Erythroblast (primary cell): Measurements from ENCODE around the gene JPT2.

Source experiments
- DNase-seq, 2 experiments: peaks; one replicate each; lab custom pipeline; 2025; lab: John Stamatoyannopoulos, UW
- GATA1 ChIP-seq: IDR thresholded peaks from 2 replicates; pipeline ENCODE4 v1.6.1; 2011; ENCODE audit warnings: low read depth, mild to moderate bottlenecking, control low read depth, low read length, moderate library complexity
- POLR2A ChIP-seq: IDR thresholded peaks from 2 replicates; pipeline ENCODE4 v1.6.1; 2011; ENCODE audit warnings: mild to moderate bottlenecking, low read length

JPT2 gene

DNA sequence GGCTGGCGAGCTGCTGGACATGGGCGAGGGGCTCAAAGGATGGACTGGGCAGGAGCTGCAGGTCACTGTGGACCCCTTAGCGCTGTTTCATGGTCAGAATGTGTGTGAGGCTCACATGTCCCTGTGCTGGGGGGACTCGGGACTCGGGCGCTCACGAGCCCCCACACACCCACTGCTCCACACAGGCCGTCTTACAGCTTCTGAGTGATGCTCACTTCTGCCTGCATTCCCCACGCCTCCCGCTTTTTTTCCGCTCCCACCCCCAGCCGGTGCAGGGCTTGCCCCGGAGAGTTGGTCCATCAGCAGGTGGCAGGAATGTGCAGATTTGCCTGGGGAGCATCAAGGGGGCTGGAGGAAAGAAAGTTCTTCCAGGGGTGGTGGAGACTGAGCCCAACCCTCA, 20.2 kb upstream of the JPT2 start:
- TF ChIP-seq GATA1 (no peak), POLR2A (no peak)
- DNase-seq = no peak

DNA sequence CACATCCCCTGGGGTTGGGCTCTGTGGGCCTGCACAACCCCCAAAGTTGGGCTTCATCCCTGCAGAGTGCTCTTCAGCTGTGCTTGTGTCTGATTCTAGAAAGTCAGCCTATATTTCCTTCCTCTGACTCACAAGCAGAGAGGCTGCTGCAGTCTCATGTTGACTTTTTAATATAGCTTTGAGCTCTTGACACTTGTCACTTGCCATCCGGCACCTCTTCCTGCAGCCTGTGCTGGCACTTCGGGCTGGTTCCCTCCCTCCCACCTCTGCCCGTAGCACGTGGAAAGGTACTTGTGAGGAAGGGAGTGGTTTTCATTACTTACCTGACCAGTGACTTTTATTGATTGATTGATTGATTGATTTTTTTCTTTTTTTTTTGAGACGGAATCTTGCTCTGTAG, 19.0 kb upstream of the JPT2 start:
- TF ChIP-seq POLR2A (no peak), GATA1 (no peak)
- DNase-seq = no peak

DNA sequence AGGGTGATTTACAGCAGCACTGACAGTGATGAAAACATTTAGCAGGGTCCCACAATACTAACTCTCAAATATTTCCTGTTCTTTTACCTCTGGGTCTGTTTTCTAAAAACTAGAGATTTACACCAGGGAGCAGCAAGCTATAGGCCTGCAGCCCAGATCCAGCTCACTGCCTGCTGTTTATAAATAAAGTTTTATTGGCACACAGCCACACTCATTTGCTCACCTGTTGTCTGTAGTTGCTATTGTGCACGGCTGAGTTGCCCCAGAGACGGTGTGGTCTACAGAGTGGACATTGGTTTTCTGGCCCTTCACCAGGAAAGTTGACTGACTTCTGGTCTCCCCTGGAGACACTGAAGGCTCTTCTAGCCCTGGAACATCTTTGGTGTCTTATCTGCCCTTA, 16.3 kb upstream of the JPT2 start:
- no peak for DNase-seq
- TF ChIP-seq GATA1 (no peak), POLR2A (no peak)

- TF ChIP-seq GATA1 (no peak), POLR2A (no peak)
- no peak for DNase-seq
Measured at GRCh38 chr16:1662543-1662942, 15.5 kb upstream of the JPT2 start.

DNA sequence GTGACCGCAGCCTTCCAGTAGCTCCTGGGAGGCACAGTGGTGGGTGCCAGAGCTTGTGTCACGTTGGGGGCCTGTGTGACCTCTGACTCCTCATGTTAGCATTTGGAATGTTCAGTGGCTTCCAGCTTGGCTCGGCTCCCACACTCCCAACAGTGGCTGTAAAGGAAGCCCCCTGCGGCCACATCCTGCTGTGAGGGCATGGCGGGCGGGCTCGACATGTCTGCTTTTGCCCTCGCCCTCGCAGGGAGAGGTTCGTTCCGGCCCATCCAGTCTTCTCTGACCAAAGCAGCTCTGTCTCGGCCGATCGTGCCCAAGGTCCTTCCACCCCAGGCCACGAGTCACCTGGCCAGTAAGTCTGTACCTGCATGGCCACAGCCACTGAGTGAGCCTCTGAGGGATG, 12.2 kb upstream of the JPT2 start:
- no peak for DNase-seq
- no peak for TF ChIP-seq GATA1
- TF ChIP-seq POLR2A = no peak

- TF ChIP-seq GATA1 (no peak), POLR2A (no peak)
- no peak for DNase-seq
Measured at GRCh38 chr16:1666316-1666715, 11.8 kb upstream of the JPT2 start.

DNA sequence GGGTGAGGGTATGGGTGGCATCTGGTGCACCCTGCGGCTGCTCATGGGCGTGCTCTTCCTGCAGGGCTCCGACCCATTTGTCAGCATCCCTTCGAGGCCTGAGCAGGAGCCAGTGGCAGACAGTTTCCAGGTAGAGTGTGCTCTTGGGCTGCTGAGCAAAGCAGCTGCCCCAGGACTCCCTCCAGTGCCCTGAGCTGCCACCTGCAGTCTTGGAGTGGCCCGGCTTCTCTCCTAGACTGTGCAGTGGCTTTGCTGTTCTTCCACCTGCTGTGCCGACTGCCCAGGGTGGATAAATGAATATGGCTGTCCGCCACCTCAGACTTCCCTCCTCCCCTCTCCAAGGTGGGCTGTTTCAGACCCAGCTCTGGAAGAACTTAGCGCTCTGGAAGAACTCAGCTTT, 10.8 kb upstream of the JPT2 start:
- TF ChIP-seq POLR2A (no peak), GATA1 (no peak)

DNA sequence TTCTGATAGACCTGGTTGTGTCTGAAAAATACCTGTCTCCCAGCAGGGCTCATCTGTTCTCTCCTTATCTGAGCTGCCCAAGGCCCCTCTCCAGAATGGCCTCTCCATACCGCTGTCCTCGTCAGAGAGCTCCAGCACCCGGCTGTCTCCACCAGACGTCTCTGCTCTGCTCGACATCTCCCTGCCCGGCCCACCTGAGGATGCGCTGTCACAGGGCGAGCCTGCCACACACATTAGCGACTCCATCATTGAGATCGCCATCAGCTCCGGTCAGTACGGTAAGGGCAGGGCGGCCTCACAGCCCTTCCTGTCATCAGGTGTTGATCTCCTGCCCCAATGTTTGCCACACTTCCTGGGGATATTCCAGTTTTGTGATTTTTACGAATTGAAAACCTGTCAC, 10.2 kb upstream of the JPT2 start:
- TF ChIP-seq GATA1 (no peak), POLR2A (no peak)
- DNase-seq = no peak

More for the DNA sequence above, 10.8 kb upstream of the JPT2 start:
- DNase-seq = no peak

- TF ChIP-seq POLR2A = no peak
- TF ChIP-seq GATA1 = no peak
- DNase-seq = no peak
Measured at GRCh38 chr16:1668612-1669319, 9.3 kb upstream of the JPT2 start.

DNA sequence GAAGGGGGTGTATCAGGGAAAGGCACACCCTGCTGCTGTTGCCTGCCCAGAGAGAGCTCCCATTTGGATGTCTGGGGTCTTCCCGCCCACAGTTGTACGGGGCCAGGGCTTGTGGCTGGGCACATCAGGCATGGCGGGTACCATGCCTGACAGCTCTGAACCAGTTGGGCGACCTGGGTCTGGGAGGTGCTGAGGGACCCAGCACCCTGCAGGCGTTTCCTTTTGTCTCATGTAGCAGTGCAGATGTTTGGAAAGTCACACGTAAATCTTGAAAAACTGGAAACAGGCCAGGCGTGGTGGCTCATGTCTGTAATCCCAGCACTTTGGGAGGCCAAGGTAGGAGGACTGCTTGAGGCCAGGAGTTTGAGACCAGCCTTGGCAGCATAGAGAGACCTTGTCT, 8.4 kb upstream of the JPT2 start:
- DNase-seq = no peak
- TF ChIP-seq POLR2A = no peak
- no peak for TF ChIP-seq GATA1

- TF ChIP-seq POLR2A = no peak
- no peak for TF ChIP-seq GATA1
- DNase-seq = no peak
Measured at GRCh38 chr16:1670371-1670770, 7.7 kb upstream of the JPT2 start.

DNA sequence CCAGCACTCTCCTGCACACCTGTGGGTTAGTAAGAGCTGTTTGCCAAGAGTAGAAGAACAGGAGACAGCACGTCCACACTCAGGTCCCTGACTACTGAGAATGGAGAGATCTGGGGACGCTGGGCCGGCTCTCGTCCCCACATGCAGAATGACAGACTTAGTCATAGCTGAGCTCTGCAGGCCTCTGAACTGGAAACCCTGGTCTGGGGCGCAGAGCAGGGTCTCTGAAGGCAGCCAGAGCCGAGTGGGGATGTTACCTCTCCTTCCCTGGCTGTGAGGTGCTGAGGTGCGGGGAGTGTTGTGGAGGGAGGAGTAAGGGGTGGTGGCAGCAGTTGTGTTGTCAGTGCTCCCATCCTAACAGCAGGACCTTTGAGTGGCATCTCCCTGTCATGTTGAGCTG, 7.2 kb upstream of the JPT2 start:
- TF ChIP-seq GATA1 (no peak), POLR2A (no peak)
- DNase-seq = no peak

DNA sequence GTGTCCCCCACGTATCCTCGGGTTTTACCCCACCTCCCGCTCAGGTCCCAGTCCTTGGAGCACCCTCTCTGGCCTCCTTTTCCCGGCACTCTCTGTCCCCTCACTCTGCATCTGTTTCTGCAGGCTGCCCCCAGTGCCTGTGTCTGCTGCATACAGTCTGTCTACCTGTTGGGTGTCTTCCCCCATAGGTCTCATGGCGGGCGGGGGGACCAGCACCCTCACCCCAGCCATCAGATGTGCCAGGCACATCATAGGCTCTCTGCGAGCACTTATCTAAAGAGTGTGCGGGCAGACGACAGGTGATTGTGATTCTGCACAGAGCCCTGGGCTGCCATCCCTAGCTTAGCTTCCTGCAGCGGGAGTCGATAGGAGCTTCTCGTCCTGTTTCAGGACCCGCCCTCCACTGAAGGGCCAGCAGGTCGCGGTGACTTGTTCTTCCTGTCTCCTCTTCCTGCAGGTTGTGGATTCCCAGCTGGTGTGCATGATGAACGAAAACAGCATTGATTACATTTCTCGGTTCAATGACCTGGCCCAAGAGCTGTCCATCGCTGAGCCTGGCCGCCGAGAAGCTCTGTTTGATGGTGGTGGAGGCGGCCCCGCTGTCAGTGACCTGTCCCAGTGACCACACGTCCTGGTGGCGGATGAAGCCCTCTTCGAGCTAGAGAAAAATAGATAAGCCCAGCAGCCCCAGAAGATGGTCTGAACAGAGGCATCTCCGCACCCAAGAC, 4.5 kb upstream of the JPT2 start:
- DNase-seq = no peak
- TF ChIP-seq POLR2A (no peak), GATA1 (no peak)

DNA sequence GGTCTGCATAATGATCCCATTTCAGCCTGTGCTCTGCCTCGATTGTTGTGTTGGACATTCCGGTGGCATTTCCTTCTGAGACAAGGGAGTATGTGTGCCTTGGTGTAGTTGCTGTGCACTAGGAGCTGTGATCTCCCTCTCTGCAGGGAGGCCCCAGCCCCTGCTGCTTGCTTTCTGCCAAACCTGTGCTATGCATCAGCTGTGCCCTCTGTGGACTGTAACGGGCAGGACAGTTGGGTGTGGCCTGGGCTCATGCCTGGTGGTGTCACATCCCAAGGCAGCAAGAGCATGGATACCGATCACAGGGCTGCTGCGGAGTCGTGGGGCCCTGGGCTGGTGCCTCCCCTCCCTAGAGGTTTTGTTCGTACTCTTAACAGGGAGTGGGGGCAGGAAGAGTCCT, 3.8 kb upstream of the JPT2 start:
- TF ChIP-seq POLR2A (no peak), GATA1 (no peak)
- no peak for DNase-seq

GRCh38 chr16:1674751-1675664, 3.1 kb upstream of the JPT2 start:
- no peak for DNase-seq
- TF ChIP-seq POLR2A (no peak), GATA1 (no peak)
